OCI-M2 (cell line): Measurements from ENCODE around the gene RGS4.
"Not testable (repeated sequence)": the region's sequence is repeated elsewhere in the genome, so short reads cannot be mapped to it uniquely, and the experiment has no call there.

Experiments
- DNase-seq: peaks from one replicate; lab custom pipeline; 2025; ENCODE audit not compliant: unreplicated experiment; lab: John Stamatoyannopoulos, UW

Gene RGS4

GRCh38 chr1:163066686-163067085 is 2.5 kb upstream of the RGS4 start:
- no peak for DNase-seq

DNA sequence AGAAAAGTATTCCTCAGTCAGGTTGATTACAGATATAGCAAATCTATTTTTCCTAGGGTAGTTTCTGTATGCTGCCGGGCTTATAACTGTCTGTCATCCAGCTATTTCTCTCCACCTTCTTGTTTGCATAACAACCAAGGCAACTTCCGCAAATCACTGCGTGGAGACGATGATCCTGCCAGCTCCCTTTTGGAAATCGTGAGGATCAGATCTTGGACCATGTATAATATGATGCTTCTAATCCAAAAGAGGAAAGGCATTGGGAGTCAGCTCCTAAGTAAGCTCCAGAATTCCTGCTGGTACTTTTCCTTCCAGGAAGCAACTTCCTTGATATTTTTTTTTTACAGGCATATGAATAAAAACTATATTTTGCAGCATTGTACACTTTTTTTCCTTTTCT is 445 bp upstream of the RGS4 start:
- no peak for DNase-seq

- DNase-seq: no peak
These were observed 605 bp downstream of the RGS4 start for GRCh38 chr1:163069655-163070277.

DNA sequence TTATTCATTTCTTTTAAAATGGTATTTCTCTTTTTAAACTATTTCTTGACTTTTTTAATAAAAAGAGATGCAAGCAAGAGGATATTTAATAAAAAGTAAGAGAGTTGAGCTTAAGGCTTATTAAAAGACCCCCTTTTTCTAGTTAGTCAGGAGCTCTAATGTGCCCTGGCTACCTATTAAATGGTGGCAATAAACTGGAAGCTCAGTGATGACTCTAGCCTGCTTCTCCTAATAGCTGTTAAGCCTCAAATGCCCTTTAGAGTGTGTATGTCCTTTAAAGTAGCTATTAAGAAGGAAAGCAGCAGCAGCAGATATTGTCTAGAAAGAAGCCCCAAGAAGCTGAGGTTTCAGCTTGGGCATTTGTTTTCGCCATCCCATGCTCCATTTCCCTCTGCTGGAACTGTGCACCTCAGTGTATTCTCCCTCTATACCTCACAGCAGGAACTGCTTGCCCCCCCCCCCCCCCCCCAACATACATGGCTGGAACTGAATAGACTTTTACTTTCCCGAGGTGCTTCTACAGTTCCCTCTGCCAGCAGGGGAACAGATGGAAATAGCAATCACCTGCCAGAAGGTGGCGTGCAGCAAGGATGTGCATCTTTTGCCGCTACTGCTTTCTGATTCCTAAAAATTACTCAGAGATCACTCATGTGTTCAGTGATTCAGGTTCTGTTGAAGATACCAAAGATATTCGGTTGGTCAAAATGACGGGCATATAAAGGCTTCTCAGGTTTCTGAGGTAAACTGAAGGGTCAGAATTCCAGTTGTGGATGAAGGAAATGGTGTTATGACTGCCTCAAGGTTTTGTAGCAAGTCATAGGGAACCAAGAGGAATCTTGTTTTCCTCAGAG is 2.5 kb downstream of the RGS4 start:
- no peak for DNase-seq

- no peak for DNase-seq
These were observed 3.5 kb downstream of the RGS4 start for GRCh38 chr1:163072658-163073057.

DNA sequence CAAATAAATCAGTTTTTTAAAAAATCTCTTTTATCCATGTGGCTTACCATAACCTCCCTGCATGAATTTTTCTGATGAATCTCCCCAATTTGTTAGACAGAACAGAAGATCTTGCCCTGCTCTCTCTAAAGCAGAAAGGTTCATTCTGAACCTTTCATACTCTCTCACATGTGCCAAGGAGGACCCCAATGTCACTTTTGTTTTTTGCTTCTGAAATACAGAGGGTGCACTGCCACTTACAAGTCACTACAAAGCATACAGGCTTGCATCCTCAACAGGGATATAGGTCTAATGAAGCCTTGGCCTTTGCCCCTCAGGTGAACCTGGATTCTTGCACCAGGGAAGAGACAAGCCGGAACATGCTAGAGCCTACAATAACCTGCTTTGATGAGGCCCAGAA is 4.8 kb downstream of the RGS4 start:
- DNase-seq: no peak

GRCh38 chr1:163074716-163075284 is 5.6 kb downstream of the RGS4 start:
- DNase-seq: no peak

GRCh38 chr1:163076044-163076443 is 6.9 kb downstream of the RGS4 start:
- no peak for DNase-seq

DNA sequence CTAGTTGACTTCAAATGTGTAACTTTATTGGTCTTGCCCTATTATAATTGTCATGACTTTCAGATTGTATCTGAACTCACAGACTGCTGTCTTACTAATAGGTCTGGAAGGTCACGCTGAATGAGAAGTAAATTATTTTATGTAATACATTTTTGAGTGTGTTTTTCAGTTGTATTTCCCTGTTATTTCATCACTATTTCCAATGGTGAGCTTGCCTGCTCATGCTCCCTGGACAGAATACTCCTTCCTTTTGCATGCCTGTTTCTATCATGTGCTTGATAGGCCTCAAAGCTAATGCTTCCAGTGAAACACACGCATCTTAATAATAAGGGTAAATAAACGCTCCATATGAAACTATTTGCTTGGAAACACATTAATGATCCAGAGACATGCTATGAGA is 7.3 kb downstream of the RGS4 start:
- no peak for DNase-seq

GRCh38 chr1:163076981-163077761 is 8.0 kb downstream of the RGS4 start:
- no peak for DNase-seq

- no peak for DNase-seq
These were observed 13.8 kb downstream of the RGS4 start for GRCh38 chr1:163082971-163083370.

DNA sequence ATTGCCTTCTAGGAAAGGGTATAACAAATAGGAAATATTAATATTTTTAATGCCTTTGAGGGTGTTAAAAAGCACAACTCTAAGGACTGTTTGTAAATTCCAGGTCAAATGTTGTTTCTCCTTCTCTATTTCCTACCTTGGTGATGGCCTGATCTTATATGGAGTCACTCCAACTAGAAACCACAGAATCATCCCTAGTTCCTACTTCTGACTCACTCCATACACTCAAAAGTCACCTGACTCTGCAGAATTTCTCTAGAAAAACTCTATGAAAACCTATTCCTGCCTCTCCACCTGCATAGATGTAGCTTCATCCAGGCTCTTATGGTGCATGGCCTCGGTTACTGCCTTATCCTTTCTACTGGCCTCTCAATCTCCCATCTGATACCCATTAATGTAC is 14.5 kb downstream of the RGS4 start:
- no peak for DNase-seq

- DNase-seq: no peak
These were observed 15.2 kb downstream of the RGS4 start for GRCh38 chr1:163084330-163084729.

DNA sequence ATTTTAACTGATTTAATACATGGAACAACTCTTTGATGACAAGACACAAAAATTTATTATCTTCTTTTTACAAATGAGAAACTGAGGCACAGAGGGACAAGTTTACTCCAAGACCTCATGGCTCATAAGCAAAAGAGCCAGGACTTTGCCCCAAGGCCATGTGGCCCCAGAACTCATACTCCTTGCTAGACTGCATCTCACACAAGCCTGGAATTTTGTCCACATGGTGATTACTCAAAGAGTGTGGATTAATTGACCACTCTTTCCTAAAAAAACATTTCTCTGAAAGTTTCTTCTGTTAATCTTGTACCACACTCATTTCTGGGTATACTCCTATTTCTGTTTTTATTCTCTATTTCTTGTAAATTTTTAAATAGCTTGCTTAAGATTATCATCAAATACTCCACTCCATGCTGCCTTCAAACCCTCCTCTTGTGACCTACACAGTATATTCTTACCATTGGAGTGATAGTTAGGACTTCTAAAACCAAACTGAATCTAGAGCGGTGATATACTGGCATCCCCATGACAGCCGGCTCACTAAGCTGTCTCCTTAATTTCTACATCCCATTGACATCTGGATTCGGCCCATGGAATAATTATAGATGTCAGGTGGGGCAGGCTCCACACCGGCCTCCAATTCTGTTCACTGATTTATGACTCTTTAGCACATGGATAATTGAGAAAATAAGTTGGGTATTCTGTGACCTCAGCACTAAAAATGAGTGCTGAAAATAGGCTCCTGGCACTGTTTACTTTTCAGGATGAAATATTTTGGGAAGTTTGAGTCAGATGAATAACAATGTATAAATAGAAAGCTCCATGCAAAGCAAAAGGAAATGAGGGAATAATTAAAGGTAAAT is 16.1 kb downstream of the RGS4 start:
- DNase-seq: no peak

GRCh38 chr1:163085904-163086268 is 16.7 kb downstream of the RGS4 start:
- no peak for DNase-seq

- not testable (repeated sequence) for DNase-seq
These were observed 20.0 kb downstream of the RGS4 start for GRCh38 chr1:163089117-163089516.

- no peak for DNase-seq
These were observed 21.3 kb downstream of the RGS4 start for GRCh38 chr1:163090321-163090945.

DNA sequence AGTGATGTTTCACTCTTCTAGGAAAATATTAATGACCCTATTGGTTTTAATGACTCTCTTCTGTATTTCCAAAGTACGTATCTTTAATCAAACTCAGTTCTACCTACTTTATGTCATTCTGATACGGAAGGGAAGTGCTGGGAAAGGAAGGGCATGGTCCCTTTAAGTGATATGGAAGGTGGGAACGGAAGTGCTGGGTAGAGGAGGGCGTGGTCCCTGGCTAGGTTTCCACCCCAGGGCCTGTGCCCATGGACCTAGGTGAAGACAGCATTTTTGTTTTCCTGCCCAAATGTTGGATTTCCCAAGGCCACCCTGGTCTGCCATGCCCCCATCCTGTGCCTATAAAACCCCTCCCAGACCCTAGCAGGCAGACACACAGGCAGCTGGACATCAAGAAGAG is 24.0 kb downstream of the RGS4 start:
- DNase-seq: no peak

DNA sequence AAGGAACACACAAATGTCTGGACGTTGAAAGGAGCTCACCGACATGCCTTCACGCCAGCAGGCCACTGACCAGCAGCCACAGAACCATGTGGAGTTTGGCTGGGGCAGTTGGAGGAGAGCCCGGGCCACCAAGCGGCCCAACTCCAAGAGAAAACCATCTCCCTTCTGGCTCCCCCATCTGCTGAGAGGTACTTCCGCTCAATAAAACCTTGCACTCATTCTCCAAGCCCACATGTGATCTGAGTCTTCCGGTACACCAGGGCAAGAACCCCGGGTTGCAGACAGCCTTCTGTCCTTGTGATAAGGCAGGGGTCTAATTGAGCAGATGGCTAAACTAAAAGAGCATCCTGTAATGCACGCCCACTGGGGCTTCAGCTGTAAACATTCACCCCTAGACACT is 24.4 kb downstream of the RGS4 start:
- no peak for DNase-seq

DNA sequence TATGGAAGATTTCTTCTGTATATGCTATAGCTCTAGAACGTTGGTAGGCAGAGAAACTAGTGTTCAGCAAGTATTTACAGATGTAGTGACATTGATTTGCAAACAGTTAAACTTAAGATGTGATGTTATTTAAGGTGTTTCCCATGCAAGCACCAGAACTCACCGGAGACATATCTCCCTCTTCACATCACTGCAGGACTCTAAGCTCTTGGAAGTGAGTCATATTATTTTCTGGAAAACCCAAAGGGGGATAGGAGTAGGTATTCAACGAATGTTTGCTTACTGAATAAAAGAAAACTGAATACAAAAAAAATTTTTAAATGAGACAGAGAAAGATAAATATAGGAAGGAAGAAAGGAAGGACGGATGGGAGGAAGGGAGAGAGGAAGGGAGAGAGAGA is 25.0 kb downstream of the RGS4 start:
- DNase-seq: no peak
